GM12873 (cell line): Measurements from ENCODE around the gene POLR2J.
A peak's percentile ranks its signal among the peaks of the same experiment; 100 is the strongest.
"Not testable (repeated sequence)": the region's sequence is repeated elsewhere in the genome, so short reads cannot be mapped to it uniquely, and the experiment has no call there.

Source experiments
- TF ChIP-seq, protein P1 (sequence below): IDR thresholded peaks from 2 replicates; pipeline ENCODE4 v1.5.1; 2012; ENCODE audit warnings: low read depth, mild to moderate bottlenecking, moderate library complexity, low read length, control low read depth; ENCODE audit not compliant: insufficient read depth; ENCODE audit errors: missing control alignments

The POLR2J gene

DNA sequence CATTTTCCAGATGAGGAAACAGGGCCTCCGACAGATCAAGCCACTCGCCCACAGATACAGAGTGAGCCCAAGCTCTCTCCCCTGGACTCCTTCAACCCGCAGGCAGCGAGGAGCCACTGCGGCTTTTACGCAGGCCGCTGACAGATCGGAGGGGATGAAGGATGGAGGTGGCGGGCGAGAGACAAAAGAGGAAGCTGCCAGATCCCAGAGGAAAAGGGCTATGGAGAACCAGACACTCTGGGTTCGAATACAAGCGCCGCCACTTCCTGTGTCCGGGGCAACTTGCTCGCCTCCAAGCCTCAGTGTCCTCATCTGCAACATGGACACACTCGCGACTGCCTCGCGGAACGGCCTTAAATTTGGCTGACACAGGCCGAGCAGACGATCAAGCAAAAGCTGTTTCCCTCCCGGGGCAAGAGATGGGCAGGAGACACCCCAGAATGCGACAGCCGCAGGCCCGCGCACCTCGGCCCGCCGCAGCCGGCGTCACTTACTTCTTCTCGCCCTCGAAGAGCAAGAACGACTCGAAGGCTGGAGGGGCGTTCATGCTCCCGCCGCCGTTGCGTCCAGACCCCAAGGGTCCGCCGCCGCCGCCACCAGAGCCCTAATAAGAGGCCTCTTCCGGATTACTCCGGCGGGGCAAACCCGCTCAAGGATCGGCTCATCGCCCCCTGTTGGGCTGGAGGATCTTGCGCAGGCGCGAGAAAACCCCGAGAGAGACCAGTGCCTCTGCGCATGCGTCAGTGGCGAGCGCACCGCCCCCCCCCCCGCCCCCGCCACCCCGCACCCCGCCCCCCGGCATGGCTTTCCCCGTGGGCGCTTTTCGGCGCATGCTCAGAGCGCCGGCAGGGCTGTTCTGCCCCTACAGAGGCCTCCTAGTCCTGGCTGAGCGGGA is at the start of gene POLR2J:
Gene POLR2J, minus strand, starts transcription at position 609 of the 895 bp plus-strand sequence. Its CDS starts 62 bp downstream, at position 547.
- TF ChIP-seq, protein P1, sequence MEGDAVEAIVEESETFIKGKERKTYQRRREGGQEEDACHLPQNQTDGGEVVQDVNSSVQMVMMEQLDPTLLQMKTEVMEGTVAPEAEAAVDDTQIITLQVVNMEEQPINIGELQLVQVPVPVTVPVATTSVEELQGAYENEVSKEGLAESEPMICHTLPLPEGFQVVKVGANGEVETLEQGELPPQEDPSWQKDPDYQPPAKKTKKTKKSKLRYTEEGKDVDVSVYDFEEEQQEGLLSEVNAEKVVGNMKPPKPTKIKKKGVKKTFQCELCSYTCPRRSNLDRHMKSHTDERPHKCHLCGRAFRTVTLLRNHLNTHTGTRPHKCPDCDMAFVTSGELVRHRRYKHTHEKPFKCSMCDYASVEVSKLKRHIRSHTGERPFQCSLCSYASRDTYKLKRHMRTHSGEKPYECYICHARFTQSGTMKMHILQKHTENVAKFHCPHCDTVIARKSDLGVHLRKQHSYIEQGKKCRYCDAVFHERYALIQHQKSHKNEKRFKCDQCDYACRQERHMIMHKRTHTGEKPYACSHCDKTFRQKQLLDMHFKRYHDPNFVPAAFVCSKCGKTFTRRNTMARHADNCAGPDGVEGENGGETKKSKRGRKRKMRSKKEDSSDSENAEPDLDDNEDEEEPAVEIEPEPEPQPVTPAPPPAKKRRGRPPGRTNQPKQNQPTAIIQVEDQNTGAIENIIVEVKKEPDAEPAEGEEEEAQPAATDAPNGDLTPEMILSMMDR: peak; percentile 26

DNA sequence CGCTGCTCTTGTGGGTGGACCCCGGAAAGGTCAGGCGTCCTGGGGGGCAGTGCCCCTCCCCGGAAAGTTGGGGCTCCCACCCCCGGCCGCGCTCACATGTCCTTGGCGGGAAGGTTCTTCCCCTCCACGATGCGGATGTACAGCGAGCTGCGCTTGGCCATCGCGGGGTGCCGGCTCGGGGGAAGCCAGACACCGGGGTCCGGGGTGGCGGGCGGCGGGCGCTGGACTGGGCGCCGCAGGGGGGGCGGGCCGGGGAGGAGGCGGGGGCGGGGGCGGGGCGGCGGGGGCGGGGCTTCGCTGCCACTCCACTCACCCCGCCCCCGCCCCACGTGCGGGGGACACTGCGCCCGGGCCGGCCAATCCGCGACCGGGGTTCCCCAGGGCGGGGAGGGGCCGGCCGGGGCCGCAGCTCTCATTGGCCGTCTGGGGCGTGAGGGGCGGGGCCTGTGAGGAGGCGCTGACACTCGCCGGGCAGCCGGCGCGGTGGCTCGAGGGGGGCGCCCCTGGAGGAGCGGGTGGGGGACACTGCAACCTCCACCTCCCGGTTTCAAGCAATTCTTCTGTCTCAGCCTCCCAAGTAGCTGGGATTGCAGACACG is 38.9 kb upstream of the POLR2J start, which contains the start of gene RASA4B:
Gene RASA4B, minus strand, starts transcription at position 228 of the 598 bp plus-strand sequence. Its CDS starts 67 bp downstream, at position 161.
- TF ChIP-seq, protein P1: not testable (repeated sequence)

DNA sequence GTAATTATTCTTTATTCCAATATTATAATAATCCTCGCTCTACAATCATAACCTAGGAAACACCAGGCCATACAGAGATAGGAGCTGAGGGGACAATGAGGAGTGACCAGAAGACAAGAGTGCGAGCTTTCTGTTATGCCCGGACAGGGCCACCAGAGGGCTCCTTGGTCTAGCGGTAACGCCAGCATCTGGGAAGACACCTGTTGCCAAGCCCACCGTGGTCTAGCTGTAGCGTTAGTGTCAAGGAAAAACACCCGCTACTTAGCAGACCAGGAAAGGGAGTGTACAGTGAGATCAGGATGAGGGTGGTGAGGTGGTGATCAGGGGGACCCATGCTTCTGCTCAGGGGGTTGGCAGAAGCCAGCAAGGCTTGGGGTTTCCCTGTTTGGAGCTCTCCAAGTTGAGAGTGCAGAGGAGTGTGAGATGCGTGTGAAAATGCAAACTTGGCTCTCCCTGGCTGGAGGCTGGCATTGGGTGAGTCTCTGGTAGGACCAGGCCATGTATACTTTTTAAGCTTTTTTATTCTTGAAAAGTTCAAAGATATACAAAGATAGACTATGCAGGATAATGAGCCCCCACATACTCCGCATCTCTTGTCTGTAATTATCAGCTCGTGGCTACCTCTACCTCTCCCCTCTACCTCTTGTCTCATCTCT is 1.4 kb upstream of the POLR2J start:
- TF ChIP-seq, protein P1: peak; percentile 48

DNA sequence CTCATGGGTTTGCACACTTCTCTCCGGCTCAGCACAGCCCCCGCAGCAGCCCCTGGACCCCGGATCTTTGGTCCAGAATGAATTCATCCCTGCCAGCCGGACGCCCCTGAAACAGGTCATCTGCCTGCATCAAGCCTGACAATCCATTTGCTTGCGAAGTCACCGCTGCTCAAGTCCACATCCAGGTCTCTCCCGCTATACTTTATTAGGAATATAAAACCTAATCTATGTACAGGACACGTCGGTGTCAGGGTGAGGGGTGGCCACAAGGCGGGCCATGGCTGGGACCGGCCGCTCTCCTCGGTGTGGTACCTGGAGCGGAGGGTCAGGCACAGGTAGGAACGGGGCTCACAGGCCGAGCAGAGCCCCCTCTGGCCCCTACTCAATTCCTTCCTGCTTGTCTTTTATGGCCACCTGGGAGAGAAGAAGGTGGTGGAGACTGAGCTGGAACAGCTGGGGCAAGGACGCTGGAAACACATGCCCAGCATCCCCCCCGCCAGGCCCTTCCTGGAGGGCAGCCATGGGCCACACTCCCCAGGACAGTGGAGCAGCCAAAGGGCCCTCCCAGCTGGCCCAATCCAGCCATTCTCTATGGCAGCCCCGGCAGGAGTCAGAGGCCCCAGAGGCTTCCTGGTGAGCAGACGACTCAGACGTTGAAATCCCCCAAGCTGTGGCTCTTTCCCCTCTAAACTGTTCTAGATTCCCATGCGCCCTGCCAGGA is 5.3 kb downstream of the POLR2J start:
- TF ChIP-seq, protein P1: no peak

DNA sequence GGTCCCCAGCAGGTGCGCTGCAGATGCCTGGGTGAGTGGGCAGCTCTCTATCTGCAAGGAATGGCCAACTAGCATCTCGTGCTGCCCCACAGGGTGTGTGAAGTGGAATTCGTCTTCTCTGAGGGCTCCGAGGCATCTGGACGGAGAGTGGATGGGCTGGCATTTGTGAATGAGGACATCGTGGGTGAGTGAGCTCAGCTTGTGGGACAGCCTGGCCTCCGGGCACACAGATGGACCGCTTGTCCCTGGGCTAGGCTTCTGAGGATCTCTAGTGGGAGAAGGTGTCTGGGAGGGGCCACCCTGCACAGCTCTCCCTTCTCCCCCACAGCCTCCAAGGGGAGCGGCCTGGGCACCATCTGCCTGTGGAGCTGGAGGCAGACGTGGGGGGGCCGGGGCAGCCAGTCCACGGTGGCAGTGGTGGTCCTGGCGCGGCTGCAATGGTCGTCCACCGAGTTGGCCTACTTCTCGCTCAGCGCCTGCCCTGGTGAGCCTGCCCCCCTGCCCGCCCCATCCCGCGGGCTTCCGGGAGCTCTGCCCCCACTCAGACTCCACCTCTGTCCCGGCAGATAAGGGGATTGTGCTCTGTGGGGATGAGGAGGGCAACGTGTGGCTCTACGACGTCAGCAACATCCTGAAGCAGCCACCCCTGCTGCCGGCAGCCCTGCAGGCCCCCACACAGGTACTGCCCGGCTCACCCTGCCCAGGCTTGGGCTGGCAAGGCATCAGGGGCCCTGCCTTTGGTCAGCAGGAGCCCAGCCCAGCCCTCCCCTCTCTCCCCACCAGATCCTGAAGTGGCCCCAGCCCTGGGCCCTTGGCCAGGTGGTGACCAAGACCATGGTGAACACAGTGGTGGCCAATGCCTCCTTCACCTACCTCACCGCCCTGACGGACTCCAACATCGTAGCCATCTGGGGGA is 6.3 kb downstream of the POLR2J start:
- TF ChIP-seq, protein P1: no peak

DNA sequence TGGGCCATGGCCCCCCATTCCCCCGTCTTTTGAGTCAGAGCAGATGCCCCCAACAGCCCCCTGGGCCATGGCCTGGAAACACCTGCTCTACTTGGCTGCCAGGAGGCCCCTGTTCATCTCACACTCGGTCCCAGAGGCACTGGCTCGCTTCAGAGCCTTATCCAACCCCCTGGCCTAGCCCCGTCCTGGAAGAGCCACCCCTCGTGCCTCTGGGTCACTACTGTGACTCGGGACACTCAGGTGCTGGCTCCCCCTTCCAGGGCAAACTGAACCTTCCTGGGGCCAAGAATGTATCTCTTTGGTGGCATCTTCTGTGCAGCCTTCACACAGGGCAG is 7.0 kb downstream of the POLR2J start:
- TF ChIP-seq, protein P1: no peak
